ENCODE results near the gene NTM.

DNA sequence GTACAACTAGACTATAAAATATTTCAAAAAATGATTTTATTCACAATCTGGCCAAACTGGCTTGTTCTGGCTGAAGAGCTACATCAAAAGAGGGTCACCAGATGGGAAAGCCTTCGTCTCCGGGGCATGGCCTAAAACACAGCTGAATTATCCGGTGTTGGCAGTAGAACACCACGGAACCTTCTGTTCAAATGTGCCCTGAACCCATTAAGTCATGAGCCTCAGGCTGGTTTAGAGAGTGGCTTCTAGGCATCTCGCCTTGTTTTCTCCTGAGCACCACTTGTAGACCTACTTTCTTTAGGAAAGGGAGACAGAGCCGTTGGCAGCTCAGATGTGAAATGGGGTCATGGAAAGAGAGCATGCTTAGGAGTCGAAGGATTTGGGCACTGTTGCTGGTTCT, 890.2 kb downstream of the NTM start:
- TF ChIP-seq CTCF (IDR thresholded peaks at IDR 0.05; ENCODE audit: poor library complexity): no peak
- TF ChIP-seq EZH2phosphoT487 (IDR thresholded peaks at IDR 0.05; ENCODE audit: low read depth, severe bottlenecking, unreplicated experiment): no peak

Data from hepatocyte (in vitro differentiated cells).